ENCODE measurements around the gene SMIM38.

DNA sequence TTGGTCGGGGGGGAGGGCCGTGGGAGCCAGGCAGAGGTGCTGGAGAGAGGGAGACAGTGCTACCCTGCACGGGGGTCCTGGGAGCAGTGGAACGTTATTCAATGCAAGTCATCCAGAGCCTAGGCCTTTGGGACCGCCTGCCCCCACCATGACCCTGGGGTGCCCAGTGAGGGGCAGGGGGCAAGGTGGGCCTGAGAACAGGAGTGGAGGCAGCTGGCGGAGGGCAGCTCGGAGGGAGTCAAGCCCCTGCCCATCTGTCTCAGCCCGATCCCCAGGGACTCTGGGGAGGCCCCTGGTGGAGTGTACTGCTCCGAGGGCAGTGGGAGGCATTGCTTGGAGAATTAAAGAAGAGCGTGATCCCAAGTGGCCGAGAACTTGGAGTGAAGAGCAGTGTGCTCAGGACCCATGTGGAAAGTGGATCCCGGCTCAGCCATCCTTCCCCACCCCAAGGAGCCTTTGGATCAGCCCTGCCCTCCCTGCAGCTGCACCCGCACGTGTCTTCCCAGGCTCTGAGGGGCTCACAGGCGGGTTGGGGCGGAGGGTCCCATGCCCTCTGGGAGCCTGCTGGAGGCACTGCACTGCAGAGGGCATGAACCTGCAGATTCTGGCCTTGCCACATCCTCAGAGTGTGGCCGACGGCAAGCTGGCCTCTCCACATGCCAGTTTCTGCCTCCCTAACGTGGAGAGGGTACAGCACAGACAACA lies 34.0 kb upstream of the SMIM38 start:
- TF ChIP-seq, protein P1, sequence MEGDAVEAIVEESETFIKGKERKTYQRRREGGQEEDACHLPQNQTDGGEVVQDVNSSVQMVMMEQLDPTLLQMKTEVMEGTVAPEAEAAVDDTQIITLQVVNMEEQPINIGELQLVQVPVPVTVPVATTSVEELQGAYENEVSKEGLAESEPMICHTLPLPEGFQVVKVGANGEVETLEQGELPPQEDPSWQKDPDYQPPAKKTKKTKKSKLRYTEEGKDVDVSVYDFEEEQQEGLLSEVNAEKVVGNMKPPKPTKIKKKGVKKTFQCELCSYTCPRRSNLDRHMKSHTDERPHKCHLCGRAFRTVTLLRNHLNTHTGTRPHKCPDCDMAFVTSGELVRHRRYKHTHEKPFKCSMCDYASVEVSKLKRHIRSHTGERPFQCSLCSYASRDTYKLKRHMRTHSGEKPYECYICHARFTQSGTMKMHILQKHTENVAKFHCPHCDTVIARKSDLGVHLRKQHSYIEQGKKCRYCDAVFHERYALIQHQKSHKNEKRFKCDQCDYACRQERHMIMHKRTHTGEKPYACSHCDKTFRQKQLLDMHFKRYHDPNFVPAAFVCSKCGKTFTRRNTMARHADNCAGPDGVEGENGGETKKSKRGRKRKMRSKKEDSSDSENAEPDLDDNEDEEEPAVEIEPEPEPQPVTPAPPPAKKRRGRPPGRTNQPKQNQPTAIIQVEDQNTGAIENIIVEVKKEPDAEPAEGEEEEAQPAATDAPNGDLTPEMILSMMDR (IDR thresholded peaks at IDR 0.05) = no peak
- no peak for TF ChIP-seq POLR2AphosphoS5 (IDR thresholded peaks at IDR 0.05; ENCODE audit: low read depth, low read length)
- TF ChIP-seq MXI1 (IDR thresholded peaks at IDR 0.05; ENCODE audit: low read depth, low read length) = no peak

Data from SK-N-SH (cell line).